OCI-LY3 (cell line): Measurements from ENCODE around the gene PTPN3.
A peak's percentile ranks its signal among the peaks of the same experiment; 100 is the strongest.

Source experiments
- H2AFZ ChIP-seq: fragments of 200-600, 300-600 bp; shearing (Covaris generic); 2 replicates; pipeline ENCODE4 v1.6.0; 2014; ENCODE audit warnings: antibody characterized with exemption, low read depth, low read length
- H3K27ac ChIP-seq: fragments of 200-600, 300-600 bp; sonication (generic); 2 replicates; pipeline ENCODE4 v1.5.1; 2014; ENCODE audit warnings: mild to moderate bottlenecking, low read length, moderate library complexity, mixed read lengths
- H3K27me3 ChIP-seq: fragments of 200-600, 300-600 bp; sonication (generic); 2 replicates; pipeline ENCODE4 v1.6.1; 2014; ENCODE audit warnings: low read depth, low read length, mixed read lengths
- H3K36me3 ChIP-seq: fragments of 200-600, 300-600 bp; sonication (generic); replicated peaks from 2 replicates; pipeline ENCODE3; 2014; ENCODE audit warnings: low read depth, low read length, mixed read lengths
- H3K4me1 ChIP-seq: fragments of 300-600, 200-600 bp; sonication (generic); 2 replicates; pipeline ENCODE4 v1.6.1; 2014; ENCODE audit warnings: low read length, mixed read lengths
- H3K4me2 ChIP-seq: fragments of 200-600, 300-600 bp; sonication (generic); 2 replicates; pipeline ENCODE4 v1.6.1; 2014; ENCODE audit warnings: low read length, mixed read lengths
- H3K4me3 ChIP-seq: fragments of 300-600, 200-600 bp; sonication (generic); 2 replicates; pipeline ENCODE4 v1.5.1; 2014; ENCODE audit warnings: antibody characterized with exemption, mild to moderate bottlenecking, low read length, moderate library complexity
- H3K79me2 ChIP-seq: fragments of 300-600, 200-600 bp; shearing (Covaris generic); 2 replicates; pipeline ENCODE4 v1.6.1; 2014; ENCODE audit warnings: mild to moderate bottlenecking, low read length, mixed read lengths
- H3K9ac ChIP-seq: fragments of 300-600, 200-600 bp; shearing (Covaris generic); 2 replicates; pipeline ENCODE4 v1.6.0; 2014; ENCODE audit warnings: mild to moderate bottlenecking, low read length, moderate library complexity
- H3K9me3 ChIP-seq: fragments of 200-600, 300-600 bp; shearing (Covaris generic); 2 replicates; pipeline ENCODE4 v1.6.1; 2014; ENCODE audit warnings: low read length, mixed read lengths; ENCODE audit not compliant: insufficient read depth
- H4K20me1 ChIP-seq: fragments of 200-600, 300-600 bp; sonication (generic); 2 replicates; pipeline ENCODE4 v1.6.1; 2016; ENCODE audit warnings: low read length, mixed read lengths; ENCODE audit not compliant: insufficient read depth
- CTCF ChIP-seq: fragments of 200-600, 300-600 bp; sonication (generic); IDR thresholded peaks from 2 replicates; pipeline ENCODE4 v1.5.1; 2014; ENCODE audit warnings: antibody characterized with exemption, low read length, low read depth
- EZH2phosphoT487 ChIP-seq: fragments of 200-600 bp; shearing (Covaris generic); IDR thresholded peaks from 2 replicates; pipeline ENCODE4 v1.6.1; 2018; ENCODE audit warnings: antibody characterized with exemption, mixed run types, low read depth

Gene PTPN3

GRCh38 chr9:109417585-109418544 is 80.2 kb downstream of the PTPN3 start:
- peaks cover 76% of the 10 kb centered on the region for H3K4me1 ChIP-seq
- TF ChIP-seq CTCF, result no peak
- TF ChIP-seq EZH2phosphoT487, result no peak
- no peaks in the 10 kb centered on the region for H3K9me3 ChIP-seq
- H3K79me2 ChIP-seq, result no peaks in the 10 kb centered on the region
- H3K36me3 ChIP-seq, result no peaks in the 10 kb centered on the region
- H3K4me3 ChIP-seq, result peak overlapping the region; percentile 73
- H2AFZ ChIP-seq, result 0 out of 2 replicates have a peak overlapping the region, but pooled peaks have one; percentile 59
- H3K9ac ChIP-seq, result peak overlapping the region; percentile 77
- no peaks in the 10 kb centered on the region for H4K20me1 ChIP-seq
- H3K4me2 ChIP-seq, result peak overlapping the region; percentile 98
- H3K27me3 ChIP-seq, result no peaks in the 10 kb centered on the region
- H3K27ac ChIP-seq, result peak overlapping the region; percentile 95

GRCh38 chr9:109417054-109417453 is 81.1 kb downstream of the PTPN3 start:
- Histone ChIP-seq H3K4me2 (peak overlapping the region; percentile 98), H2AFZ (peak overlapping the region; percentile 59), H3K9ac (peak overlapping the region; percentile 77), H3K79me2 (no peaks in the 10 kb centered on the region), H3K36me3 (no peaks in the 10 kb centered on the region), H4K20me1 (no peaks in the 10 kb centered on the region), H3K27me3 (no peaks in the 10 kb centered on the region), H3K4me1 (peaks cover 76% of the 10 kb centered on the region), H3K27ac (peak overlapping the region; percentile 95), H3K4me3 (peak overlapping the region; percentile 73), H3K9me3 (no peaks in the 10 kb centered on the region)
- TF ChIP-seq EZH2phosphoT487, result no peak
- no peak for TF ChIP-seq CTCF

- peak overlapping the region; percentile 77 for H3K9ac ChIP-seq
- H3K9me3 ChIP-seq, result no peaks in the 10 kb centered on the region
- TF ChIP-seq CTCF, result no peak
- TF ChIP-seq EZH2phosphoT487, result no peak
- H3K4me3 ChIP-seq, result peak overlapping the region; percentile 73
- H3K79me2 ChIP-seq, result no peaks in the 10 kb centered on the region
- H2AFZ ChIP-seq, result peak overlapping the region; percentile 59
- peaks cover 83% of the 10 kb centered on the region for H3K4me1 ChIP-seq
- H3K36me3 ChIP-seq, result no peaks in the 10 kb centered on the region
- peak overlapping the region; percentile 95 for H3K27ac ChIP-seq
- H4K20me1 ChIP-seq, result no peaks in the 10 kb centered on the region
- no peaks in the 10 kb centered on the region for H3K27me3 ChIP-seq
- peak overlapping the region; percentile 98 for H3K4me2 ChIP-seq
Observed at GRCh38 chr9:109416135-109416706, 81.9 kb downstream of the PTPN3 start.

GRCh38 chr9:109414125-109414785 is 83.9 kb downstream of the PTPN3 start:
- H3K4me3 ChIP-seq, result no peak overlapping the region
- H3K9me3 ChIP-seq, result no peaks in the 10 kb centered on the region
- peaks cover 99% of the 10 kb centered on the region for H3K4me1 ChIP-seq
- H2AFZ ChIP-seq, result no peak overlapping the region
- H3K4me2 ChIP-seq, result peak overlapping the region; percentile 49
- H3K36me3 ChIP-seq, result no peaks in the 10 kb centered on the region
- H3K27me3 ChIP-seq, result no peaks in the 10 kb centered on the region
- no peaks in the 10 kb centered on the region for H4K20me1 ChIP-seq
- TF ChIP-seq EZH2phosphoT487 (no peak), CTCF (0 out of 2 replicates have a peak, but pooled peaks have one; percentile 3)
- peak overlapping the region; percentile 33 for H3K27ac ChIP-seq
- H3K79me2 ChIP-seq, result no peaks in the 10 kb centered on the region
- no peak overlapping the region for H3K9ac ChIP-seq
